ENCODE measurements around the gene CCDC141.

CCDC141 gene

GRCh38 chr2:178863856-178864620 is 185.9 kb downstream of the CCDC141 start:
- no peaks in the 10 kb centered on the region for H3K27me3 ChIP-seq (replicated peaks; ENCODE audit: control insufficient read depth, insufficient read depth, low read length)
- H3K36me3 ChIP-seq (ENCODE audit: control insufficient read depth, insufficient read depth, low read length, severe bottlenecking), result no peaks in the 10 kb centered on the region
- peak; percentile 20 for DNase-seq (ENCODE audit: low read depth)
- H3K9me3 ChIP-seq (ENCODE audit: control insufficient read depth, low read length), result no peaks in the 10 kb centered on the region
- peaks cover 35% of the 10 kb centered on the region for H3K4me1 ChIP-seq (ENCODE audit: control insufficient read depth, insufficient read depth, low read length)
- H3K9ac ChIP-seq (ENCODE audit: low read length), result peak overlapping the region; percentile 64
- peak overlapping the region; percentile 65 for H3K4me3 ChIP-seq (ENCODE audit: low read length)

- H3K36me3 ChIP-seq (ENCODE audit: control insufficient read depth, insufficient read depth, low read length, severe bottlenecking), result no peaks in the 10 kb centered on the region
- no peak for DNase-seq (ENCODE audit: low read depth)
Measured at GRCh38 chr2:178863130-178863855, 186.6 kb downstream of the CCDC141 start.

GRCh38 chr2:178860551-178860950 is 189.4 kb downstream of the CCDC141 start:
- Histone ChIP-seq H3K4me3 (ENCODE audit: low read length) (no peak overlapping the region), H3K36me3 (ENCODE audit: control insufficient read depth, insufficient read depth, low read length, severe bottlenecking) (no peaks in the 10 kb centered on the region)
- DNase-seq (ENCODE audit: low read depth), result no peak

More at GRCh38 chr2:178863130-178863855, 186.6 kb downstream of the CCDC141 start:
- Histone ChIP-seq H3K4me1 (ENCODE audit: control insufficient read depth, insufficient read depth, low read length) (peaks cover 39% of the 10 kb centered on the region), H3K4me3 (ENCODE audit: low read length) (peak overlapping the region; percentile 65), H3K9me3 (ENCODE audit: control insufficient read depth, low read length) (no peaks in the 10 kb centered on the region), H3K27me3 (replicated peaks; ENCODE audit: control insufficient read depth, insufficient read depth, low read length) (no peaks in the 10 kb centered on the region), H3K9ac (ENCODE audit: low read length) (peak overlapping the region; percentile 64)

GRCh38 chr2:178859730-178860129 is 190.2 kb downstream of the CCDC141 start:
- Histone ChIP-seq H3K9ac (ENCODE audit: low read length) (no peak overlapping the region), H3K36me3 (ENCODE audit: control insufficient read depth, insufficient read depth, low read length, severe bottlenecking) (no peaks in the 10 kb centered on the region), H3K4me1 (ENCODE audit: control insufficient read depth, insufficient read depth, low read length) (peaks cover 36% of the 10 kb centered on the region), H3K9me3 (ENCODE audit: control insufficient read depth, low read length) (no peaks in the 10 kb centered on the region), H3K27me3 (replicated peaks; ENCODE audit: control insufficient read depth, insufficient read depth, low read length) (no peaks in the 10 kb centered on the region), H3K4me3 (ENCODE audit: low read length) (no peak overlapping the region)
- DNase-seq (ENCODE audit: low read depth), result no peak

More at GRCh38 chr2:178860551-178860950, 189.4 kb downstream of the CCDC141 start:
- Histone ChIP-seq H3K9me3 (ENCODE audit: control insufficient read depth, low read length) (no peaks in the 10 kb centered on the region), H3K27me3 (replicated peaks; ENCODE audit: control insufficient read depth, insufficient read depth, low read length) (no peaks in the 10 kb centered on the region), H3K9ac (ENCODE audit: low read length) (no peak overlapping the region), H3K4me1 (ENCODE audit: control insufficient read depth, insufficient read depth, low read length) (peaks cover 36% of the 10 kb centered on the region)

GRCh38 chr2:178858896-178859625 is 190.9 kb downstream of the CCDC141 start:
- Histone ChIP-seq H3K36me3 (ENCODE audit: control insufficient read depth, insufficient read depth, low read length, severe bottlenecking) (no peaks in the 10 kb centered on the region), H3K9me3 (ENCODE audit: control insufficient read depth, low read length) (no peaks in the 10 kb centered on the region), H3K9ac (ENCODE audit: low read length) (no peak overlapping the region), H3K27me3 (replicated peaks; ENCODE audit: control insufficient read depth, insufficient read depth, low read length) (no peaks in the 10 kb centered on the region), H3K4me1 (ENCODE audit: control insufficient read depth, insufficient read depth, low read length) (peaks cover 33% of the 10 kb centered on the region), H3K4me3 (ENCODE audit: low read length) (no peak overlapping the region)
- DNase-seq (ENCODE audit: low read depth), result no peak

- H3K9me3 ChIP-seq (ENCODE audit: control insufficient read depth, low read length), result no peaks in the 10 kb centered on the region
- peaks cover 19% of the 10 kb centered on the region for H3K4me1 ChIP-seq (ENCODE audit: control insufficient read depth, insufficient read depth, low read length)
- H3K9ac ChIP-seq (ENCODE audit: low read length), result no peak overlapping the region
- no peaks in the 10 kb centered on the region for H3K36me3 ChIP-seq (ENCODE audit: control insufficient read depth, insufficient read depth, low read length, severe bottlenecking)
- no peaks in the 10 kb centered on the region for H3K27me3 ChIP-seq (replicated peaks; ENCODE audit: control insufficient read depth, insufficient read depth, low read length)
- no peak for DNase-seq (ENCODE audit: low read depth)
- no peak overlapping the region for H3K4me3 ChIP-seq (ENCODE audit: low read length)
Measured at GRCh38 chr2:178855151-178855550, 194.8 kb downstream of the CCDC141 start.

GRCh38 chr2:178848335-178848734 is 201.6 kb downstream of the CCDC141 start:
- no peak overlapping the region for H3K9ac ChIP-seq (ENCODE audit: low read length)
- H3K9me3 ChIP-seq (ENCODE audit: control insufficient read depth, low read length), result no peaks in the 10 kb centered on the region
- no peaks in the 10 kb centered on the region for H3K36me3 ChIP-seq (ENCODE audit: control insufficient read depth, insufficient read depth, low read length, severe bottlenecking)

GRCh38 chr2:178846458-178846802 is 203.5 kb downstream of the CCDC141 start:
- DNase-seq (ENCODE audit: low read depth), result peak; percentile 28
- Histone ChIP-seq H3K9me3 (ENCODE audit: control insufficient read depth, low read length) (no peaks in the 10 kb centered on the region), H3K4me1 (ENCODE audit: control insufficient read depth, insufficient read depth, low read length) (peaks cover 24% of the 10 kb centered on the region), H3K27me3 (replicated peaks; ENCODE audit: control insufficient read depth, insufficient read depth, low read length) (no peaks in the 10 kb centered on the region), H3K36me3 (ENCODE audit: control insufficient read depth, insufficient read depth, low read length, severe bottlenecking) (no peaks in the 10 kb centered on the region), H3K9ac (ENCODE audit: low read length) (no peak overlapping the region), H3K4me3 (ENCODE audit: low read length) (no peak overlapping the region)

More at GRCh38 chr2:178848335-178848734, 201.6 kb downstream of the CCDC141 start:
- Histone ChIP-seq H3K4me3 (ENCODE audit: low read length) (no peak overlapping the region), H3K27me3 (replicated peaks; ENCODE audit: control insufficient read depth, insufficient read depth, low read length) (no peaks in the 10 kb centered on the region), H3K4me1 (ENCODE audit: control insufficient read depth, insufficient read depth, low read length) (peaks cover 24% of the 10 kb centered on the region)
- no peak for DNase-seq (ENCODE audit: low read depth)

GRCh38 chr2:178845566-178846457 is 204.1 kb downstream of the CCDC141 start:
- DNase-seq (ENCODE audit: low read depth), result peak; percentile 50
- H3K4me1 ChIP-seq (ENCODE audit: control insufficient read depth, insufficient read depth, low read length), result peaks cover 24% of the 10 kb centered on the region
- no peaks in the 10 kb centered on the region for H3K36me3 ChIP-seq (ENCODE audit: control insufficient read depth, insufficient read depth, low read length, severe bottlenecking)
- H3K9me3 ChIP-seq (ENCODE audit: control insufficient read depth, low read length), result no peaks in the 10 kb centered on the region
- H3K27me3 ChIP-seq (replicated peaks; ENCODE audit: control insufficient read depth, insufficient read depth, low read length), result no peaks in the 10 kb centered on the region
- H3K4me3 ChIP-seq (ENCODE audit: low read length), result peak overlapping the region; percentile 12
- H3K9ac ChIP-seq (ENCODE audit: low read length), result no peak overlapping the region

- no peak for DNase-seq (ENCODE audit: low read depth)
- Histone ChIP-seq H3K27me3 (replicated peaks; ENCODE audit: control insufficient read depth, insufficient read depth, low read length) (no peaks in the 10 kb centered on the region), H3K4me3 (ENCODE audit: low read length) (no peak overlapping the region), H3K9me3 (ENCODE audit: control insufficient read depth, low read length) (no peaks in the 10 kb centered on the region), H3K9ac (ENCODE audit: low read length) (no peak overlapping the region), H3K36me3 (ENCODE audit: control insufficient read depth, insufficient read depth, low read length, severe bottlenecking) (no peaks in the 10 kb centered on the region), H3K4me1 (ENCODE audit: control insufficient read depth, insufficient read depth, low read length) (peaks cover 24% of the 10 kb centered on the region)
Measured at GRCh38 chr2:178844701-178845100, 205.2 kb downstream of the CCDC141 start.
